ENCODE results near the gene REC8.
A peak's percentile ranks its signal among the peaks of the same experiment; 100 is the strongest.
"Not testable (repeated sequence)": the region's sequence is repeated elsewhere in the genome, so short reads cannot be mapped to it uniquely, and the experiment has no call there.

Gene REC8

GRCh38 chr14:24211311-24211710 is 39.4 kb downstream of the REC8 start:
- DNase-seq (ENCODE audit: low read depth, low spot score) = no peak
- TF ChIP-seq, protein P1, sequence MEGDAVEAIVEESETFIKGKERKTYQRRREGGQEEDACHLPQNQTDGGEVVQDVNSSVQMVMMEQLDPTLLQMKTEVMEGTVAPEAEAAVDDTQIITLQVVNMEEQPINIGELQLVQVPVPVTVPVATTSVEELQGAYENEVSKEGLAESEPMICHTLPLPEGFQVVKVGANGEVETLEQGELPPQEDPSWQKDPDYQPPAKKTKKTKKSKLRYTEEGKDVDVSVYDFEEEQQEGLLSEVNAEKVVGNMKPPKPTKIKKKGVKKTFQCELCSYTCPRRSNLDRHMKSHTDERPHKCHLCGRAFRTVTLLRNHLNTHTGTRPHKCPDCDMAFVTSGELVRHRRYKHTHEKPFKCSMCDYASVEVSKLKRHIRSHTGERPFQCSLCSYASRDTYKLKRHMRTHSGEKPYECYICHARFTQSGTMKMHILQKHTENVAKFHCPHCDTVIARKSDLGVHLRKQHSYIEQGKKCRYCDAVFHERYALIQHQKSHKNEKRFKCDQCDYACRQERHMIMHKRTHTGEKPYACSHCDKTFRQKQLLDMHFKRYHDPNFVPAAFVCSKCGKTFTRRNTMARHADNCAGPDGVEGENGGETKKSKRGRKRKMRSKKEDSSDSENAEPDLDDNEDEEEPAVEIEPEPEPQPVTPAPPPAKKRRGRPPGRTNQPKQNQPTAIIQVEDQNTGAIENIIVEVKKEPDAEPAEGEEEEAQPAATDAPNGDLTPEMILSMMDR (IDR thresholded peaks at IDR 0.05; ENCODE audit: low read depth, low read length) = no peak
- in situ Hi-C loops (cut with HindIII; ENCODE audit: low sequenced_read_pairs) = no loop called here
- no peak overlapping the region for H3K4me3 ChIP-seq (ENCODE audit: low read depth, low read length)

GRCh38 chr14:24212924-24213865 is 41.3 kb downstream of the REC8 start, which contains the start of gene CHMP4A:
Gene CHMP4A, minus strand, starts transcription at chr14:24213488. Its CDS starts 49 bp downstream, at chr14:24213439.
- in situ Hi-C loops (cut with HindIII; ENCODE audit: low sequenced_read_pairs) = no loop called here
- peak; percentile 99 for DNase-seq (ENCODE audit: low read depth, low spot score)
- peak within 1 kb of the TSS; percentile 85 for H3K4me3 ChIP-seq (ENCODE audit: low read depth, low read length)
- TF ChIP-seq, protein P1 (IDR thresholded peaks at IDR 0.05; ENCODE audit: low read depth, low read length) = peak; percentile 15

- in situ Hi-C loops (cut with HindIII; ENCODE audit: low sequenced_read_pairs) = no loop called here
- TF ChIP-seq, protein P1 (IDR thresholded peaks at IDR 0.05; ENCODE audit: low read depth, low read length) = no peak
- no peak for DNase-seq (ENCODE audit: low read depth, low spot score)
- peak overlapping the region; percentile 85 for H3K4me3 ChIP-seq (ENCODE audit: low read depth, low read length)
These were observed 42.2 kb downstream of the REC8 start for GRCh38 chr14:24213866-24214662.

DNA sequence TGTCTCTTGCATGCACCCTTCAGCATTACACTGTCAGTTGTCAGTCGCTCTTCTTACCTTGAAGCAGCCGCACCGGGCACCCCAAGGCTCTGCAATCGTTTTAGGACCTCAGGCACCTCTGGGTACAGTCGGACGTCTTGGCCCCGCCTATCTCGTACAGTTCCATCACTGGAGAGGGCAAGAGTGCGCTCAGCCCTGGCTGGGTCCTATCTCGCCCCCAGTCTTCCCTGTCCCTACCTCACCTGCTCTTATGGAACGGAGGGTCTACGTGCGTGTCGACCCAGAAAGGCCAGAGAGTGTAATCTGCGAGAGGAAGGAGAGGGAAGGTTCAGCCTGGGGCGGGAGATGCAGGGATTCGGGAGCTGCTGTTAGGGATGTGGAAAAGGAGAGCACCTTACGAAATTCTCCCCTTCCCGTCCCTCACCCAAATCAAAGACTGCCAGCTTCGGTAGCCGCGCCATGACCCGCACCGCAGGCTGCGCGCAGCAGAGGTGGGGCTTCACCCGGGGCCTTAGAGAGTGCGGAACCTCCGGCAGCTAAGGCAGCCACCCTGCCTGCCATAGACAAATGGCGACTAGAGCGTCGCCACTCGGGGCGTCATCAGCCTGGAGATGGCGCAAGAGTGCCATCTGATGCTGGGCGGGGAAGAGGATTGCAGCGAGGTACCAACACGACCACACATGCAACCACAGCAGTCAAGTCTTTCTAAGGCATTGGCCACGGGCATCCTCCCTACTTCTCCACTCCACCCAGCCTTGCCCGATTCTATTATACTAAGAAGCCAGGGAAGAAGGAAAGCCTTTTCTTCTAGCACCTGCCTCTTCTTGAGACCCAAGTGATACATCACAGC is 43.8 kb downstream of the REC8 start, which contains the start of gene MDP1:
Gene MDP1, minus strand, starts transcription at position 572 of the 850 bp plus-strand sequence. Its CDS starts 111 bp downstream, at position 461.
- DNase-seq (ENCODE audit: low read depth, low spot score) = peak; percentile 89
- TF ChIP-seq, protein P1 (IDR thresholded peaks at IDR 0.05; ENCODE audit: low read depth, low read length) = peak; percentile 70
- peak within 1 kb of the TSS; percentile 62 for H3K4me3 ChIP-seq (ENCODE audit: low read depth, low read length)
- in situ Hi-C loops (cut with HindIII; ENCODE audit: low sequenced_read_pairs) = no loop called here

GRCh38 chr14:24216345-24216699 is 44.4 kb downstream of the REC8 start:
- in situ Hi-C loops (cut with HindIII; ENCODE audit: low sequenced_read_pairs) = no loop called here
- DNase-seq (ENCODE audit: low read depth, low spot score) = no peak
- TF ChIP-seq, protein P1 (IDR thresholded peaks at IDR 0.05; ENCODE audit: low read depth, low read length) = no peak
- peak overlapping the region; percentile 62 for H3K4me3 ChIP-seq (ENCODE audit: low read depth, low read length)

DNA sequence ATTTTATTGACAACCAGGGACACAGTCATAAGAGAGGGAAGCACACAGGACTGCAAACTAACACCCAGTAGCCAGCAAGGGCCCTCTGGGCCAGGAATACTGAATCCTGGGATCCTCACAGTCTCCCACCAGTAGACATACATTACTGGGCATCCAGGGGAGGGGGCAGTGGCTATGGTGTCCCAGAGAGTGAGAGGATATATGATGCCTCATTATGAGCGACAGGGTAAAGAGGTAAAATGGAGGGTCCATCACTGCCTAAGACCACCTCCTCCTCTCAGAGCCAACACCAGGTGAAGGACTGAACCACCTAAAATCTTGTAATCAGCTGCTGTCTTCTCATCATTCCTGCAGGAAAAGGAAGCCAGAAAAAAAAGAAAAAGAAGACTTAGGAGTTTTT is 45.0 kb downstream of the REC8 start:
- H3K4me3 ChIP-seq (ENCODE audit: low read depth, low read length); DNase-seq (ENCODE audit: low read depth, low spot score); in situ Hi-C loops (cut with HindIII; ENCODE audit: low sequenced_read_pairs): not testable (repeated sequence)
